ENCODE results near the gene RELCH.

DNA sequence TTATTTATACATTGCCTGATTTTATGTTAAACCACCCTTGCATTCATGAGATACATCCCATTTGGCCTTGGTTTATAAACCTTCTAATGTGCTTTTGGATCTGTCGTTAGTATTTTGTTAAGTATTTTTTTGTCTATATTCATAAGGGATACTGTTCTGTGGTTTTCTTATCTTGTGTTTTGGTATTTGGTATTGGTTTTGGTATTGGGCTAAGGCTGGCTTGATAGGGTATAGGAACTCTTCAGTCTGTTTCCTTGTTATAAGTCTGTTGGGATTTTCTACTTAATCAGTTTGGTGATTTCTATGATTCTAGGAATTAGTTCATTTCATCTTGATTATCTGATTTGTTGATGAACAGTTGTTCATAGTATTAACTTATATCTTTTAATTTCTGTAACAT is 49.2 kb downstream of the RELCH start:
- TF ChIP-seq, protein P1, sequence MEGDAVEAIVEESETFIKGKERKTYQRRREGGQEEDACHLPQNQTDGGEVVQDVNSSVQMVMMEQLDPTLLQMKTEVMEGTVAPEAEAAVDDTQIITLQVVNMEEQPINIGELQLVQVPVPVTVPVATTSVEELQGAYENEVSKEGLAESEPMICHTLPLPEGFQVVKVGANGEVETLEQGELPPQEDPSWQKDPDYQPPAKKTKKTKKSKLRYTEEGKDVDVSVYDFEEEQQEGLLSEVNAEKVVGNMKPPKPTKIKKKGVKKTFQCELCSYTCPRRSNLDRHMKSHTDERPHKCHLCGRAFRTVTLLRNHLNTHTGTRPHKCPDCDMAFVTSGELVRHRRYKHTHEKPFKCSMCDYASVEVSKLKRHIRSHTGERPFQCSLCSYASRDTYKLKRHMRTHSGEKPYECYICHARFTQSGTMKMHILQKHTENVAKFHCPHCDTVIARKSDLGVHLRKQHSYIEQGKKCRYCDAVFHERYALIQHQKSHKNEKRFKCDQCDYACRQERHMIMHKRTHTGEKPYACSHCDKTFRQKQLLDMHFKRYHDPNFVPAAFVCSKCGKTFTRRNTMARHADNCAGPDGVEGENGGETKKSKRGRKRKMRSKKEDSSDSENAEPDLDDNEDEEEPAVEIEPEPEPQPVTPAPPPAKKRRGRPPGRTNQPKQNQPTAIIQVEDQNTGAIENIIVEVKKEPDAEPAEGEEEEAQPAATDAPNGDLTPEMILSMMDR (IDR thresholded peaks at IDR 0.05), result no peak
- TF ChIP-seq POLR2A (IDR thresholded peaks at IDR 0.05), result no peak

Measured in lower leg skin (tissue), 3 donors.